Daoy (cell line): ENCODE measurements around the gene OAS1. TPM values are rescaled to one million over a fixed set of nuclear protein-coding genes. Genes with fewer than 3 reads are reported as not detected.
A peak's percentile ranks its signal among the peaks of the same experiment; 100 is the strongest.
"Not testable (repeated sequence)": the region's sequence is repeated elsewhere in the genome, so short reads cannot be mapped to it uniquely, and the experiment has no call there.

ENCODE experiments used
- DNase-seq: peaks from one replicate; pipeline ENCODE4 v3.0.0-alpha.2; 2015; ENCODE audit warnings: low read depth
- total RNA-seq: library from RNA; depleted of rRNA; stranded (reverse); fragments of >200 nt; shearing (Covaris generic); gene quantifications from 2 replicates; pipeline ENCODE4 v1.2.3, GENCODE V29; 2014

OAS1 gene
- total RNA-seq, 1 experiment from 2014 or later, result 5.1 TPM

DNA sequence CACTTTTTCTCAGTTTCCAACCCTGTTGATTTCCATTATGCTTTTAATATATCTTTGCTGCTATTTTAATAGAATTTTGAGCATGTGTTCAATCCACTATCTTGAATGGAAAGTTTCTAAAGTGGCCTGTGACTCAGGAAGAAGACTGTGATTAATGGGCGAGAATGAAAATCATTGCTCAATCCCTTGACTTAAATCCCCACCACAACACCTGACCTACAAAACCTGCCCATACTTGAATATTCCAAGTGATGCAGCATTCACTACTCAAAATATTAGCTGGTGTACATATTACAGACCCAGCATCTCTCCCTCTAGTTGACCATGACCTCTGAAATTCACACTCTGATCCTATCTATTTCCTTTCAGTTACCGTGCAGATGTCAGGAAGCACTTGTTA is 30.2 kb downstream of the OAS1 start:
- DNase-seq, result no peak

DNA sequence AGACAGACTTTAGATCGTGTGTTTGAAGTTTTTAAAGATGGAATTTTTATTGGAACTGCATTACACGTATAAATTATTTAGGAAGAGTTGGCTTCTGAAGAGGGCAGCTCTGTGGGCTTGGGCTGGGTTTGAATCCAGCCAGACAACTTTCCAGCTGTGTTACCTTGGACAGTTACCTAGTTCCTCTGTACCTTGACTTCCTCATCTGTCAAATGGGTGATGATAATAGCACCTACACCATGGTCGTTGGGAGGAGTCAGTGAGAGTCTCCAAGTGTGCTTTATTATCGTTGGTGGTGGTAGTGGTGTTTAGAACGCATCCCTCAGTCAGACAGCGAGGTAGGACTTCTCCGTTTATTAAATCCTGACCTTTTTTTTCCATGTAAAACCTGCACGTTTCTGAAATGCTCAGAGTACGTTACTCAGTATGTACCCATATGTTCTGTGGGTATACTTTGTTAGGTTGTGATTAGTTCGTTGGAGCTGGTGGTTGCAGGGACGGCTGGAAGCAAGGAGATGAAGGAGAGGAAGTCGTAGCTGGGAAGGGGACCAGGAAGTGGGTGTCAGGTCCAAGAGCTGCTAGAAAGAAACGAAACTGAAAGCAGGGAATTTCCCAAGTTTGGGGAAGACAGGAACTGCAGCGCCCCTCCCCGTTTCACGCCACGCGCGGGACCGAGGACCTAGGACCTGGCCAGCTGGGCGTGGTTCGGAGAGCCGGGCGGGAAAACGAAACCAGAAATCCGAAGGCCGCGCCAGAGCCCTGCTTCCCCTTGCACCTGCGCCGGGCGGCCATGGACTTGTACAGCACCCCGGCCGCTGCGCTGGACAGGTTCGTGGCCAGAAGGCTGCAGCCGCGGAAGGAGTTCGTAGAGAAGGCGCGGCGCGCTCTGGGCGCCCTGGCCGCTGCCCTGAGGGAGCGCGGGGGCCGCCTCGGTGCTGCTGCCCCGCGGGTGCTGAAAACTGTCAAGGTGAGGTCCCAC is 31.3 kb downstream of the OAS1 start, which contains the start of gene OAS3:
OAS3 (plus strand) TSS at position 734 of the 979 bp plus-strand sequence; CDS start at position 791, 57 bp downstream.
- DNase-seq, result peak; percentile 95

DNA sequence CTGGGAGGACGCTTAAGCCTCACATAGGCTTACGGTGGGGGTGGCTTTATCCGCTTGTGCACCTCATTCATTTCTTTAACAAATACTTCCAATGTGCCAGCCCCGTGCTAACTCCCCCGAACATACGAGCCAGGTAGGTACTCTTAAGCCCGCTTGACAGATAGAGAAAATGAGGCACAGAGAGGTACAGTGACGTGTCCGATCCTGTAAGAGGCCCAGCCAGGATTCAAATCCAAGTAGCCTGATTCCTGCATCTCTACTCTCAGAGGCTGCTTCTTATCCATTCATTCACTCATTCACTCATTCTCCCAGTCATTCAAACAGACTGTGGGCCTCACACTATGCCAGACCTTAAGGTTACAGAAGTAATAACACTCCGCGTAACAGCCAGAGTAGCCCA is 32.0 kb downstream of the OAS1 start:
- no peak for DNase-seq

DNA sequence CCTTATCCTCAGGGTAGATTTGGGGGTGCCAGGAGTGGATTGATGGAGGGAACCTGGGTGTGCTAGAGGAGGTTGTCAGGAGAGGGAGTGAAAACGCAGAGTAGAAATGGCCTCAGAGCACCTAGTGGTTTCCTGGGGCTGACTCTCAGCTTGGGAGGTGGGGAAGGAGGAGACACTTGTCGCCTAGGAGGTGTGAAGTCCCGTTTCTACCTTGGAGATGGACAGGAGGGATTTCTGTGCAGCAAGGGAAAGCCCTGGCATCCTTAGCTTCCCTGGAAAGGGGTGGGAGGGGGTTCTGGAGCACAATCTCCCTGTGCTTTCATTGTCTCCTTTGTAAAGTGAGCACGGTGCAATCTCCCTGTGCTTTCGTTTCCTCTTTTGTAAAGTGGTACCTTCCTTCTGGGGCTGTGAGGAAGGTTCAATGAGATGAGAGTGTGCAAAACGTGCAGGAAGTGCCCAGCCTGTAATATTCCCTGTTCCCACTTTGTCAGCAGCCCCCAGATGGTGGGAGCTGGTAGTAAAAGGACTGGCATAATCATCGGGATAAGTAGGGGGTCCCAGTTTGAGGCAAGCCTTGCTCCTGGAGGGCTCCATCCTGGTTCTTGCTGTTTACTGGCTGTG is 33.1 kb downstream of the OAS1 start:
- DNase-seq, result no peak

DNA sequence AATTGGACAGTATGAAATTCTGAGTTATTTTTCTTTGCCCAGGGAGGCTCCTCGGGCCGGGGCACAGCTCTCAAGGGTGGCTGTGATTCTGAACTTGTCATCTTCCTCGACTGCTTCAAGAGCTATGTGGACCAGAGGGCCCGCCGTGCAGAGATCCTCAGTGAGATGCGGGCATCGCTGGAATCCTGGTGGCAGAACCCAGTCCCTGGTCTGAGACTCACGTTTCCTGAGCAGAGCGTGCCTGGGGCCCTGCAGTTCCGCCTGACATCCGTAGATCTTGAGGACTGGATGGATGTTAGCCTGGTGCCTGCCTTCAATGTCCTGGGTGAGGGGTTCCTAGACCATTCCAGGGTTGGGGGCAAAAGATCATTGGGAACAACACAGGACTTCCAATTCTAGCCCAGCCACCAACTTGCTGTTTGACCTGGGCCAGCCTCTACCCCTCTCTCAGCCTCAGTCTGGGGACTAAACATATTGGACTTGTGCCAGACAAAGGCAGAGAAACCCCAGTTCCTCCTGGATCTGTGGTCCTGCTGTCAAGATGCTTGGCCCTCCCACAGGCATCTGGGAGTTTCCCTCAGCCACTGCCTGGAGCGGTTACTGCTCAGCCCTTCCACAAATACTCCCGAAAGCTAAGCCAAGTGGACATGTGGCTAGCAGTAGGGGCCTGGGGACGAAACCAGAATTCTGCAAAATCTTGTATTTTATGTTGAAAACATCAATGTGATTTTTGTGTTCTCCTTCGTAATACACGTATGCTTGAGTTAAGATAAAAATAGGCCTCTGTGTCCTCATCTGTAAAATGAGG is 35.0 kb downstream of the OAS1 start:
- DNase-seq, result no peak

DNA sequence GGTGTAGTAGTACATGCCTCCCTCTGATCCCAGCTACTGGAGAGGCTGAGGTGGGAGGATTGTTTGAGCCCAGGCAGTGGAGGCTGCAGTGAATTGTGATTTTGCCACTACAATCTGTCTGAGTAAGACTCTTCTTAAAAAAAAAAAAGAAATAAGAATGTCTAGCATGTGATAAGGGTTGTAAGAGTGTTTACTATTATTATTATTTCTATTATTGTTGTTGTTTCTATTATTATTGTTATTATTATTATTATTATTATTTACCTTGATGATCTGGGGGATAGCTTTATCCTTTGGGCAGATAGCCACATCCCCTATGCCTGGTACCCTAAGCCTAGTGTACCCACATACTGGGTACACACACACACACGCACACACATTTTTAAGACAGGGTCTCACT is 35.8 kb downstream of the OAS1 start:
- no peak for DNase-seq

DNA sequence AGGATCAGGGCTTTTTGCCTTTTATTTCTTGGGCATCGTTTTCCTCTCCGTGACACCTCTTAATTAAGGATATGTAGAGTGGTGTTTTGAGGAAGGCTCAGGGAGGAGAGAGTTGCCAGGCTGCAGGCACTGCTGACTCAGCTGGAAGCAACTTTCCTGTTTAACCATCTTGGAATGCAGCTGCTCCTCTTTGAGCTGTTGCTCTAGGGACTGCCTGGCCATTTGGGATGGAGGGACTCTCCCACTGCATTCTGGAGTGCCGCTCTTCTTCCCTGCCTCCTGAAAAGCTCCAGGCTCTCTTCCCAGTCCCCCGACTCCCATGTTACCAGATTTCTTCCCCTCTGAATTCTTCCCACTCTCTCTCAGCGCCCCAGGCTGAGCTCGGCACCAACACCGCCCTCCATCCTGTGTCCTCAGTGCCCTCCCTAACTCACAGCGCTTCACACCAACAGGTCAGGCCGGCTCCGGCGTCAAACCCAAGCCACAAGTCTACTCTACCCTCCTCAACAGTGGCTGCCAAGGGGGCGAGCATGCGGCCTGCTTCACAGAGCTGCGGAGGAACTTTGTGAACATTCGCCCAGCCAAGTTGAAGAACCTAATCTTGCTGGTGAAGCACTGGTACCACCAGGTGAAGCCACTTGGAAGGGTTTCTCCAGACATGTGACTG is 37.4 kb downstream of the OAS1 start:
- DNase-seq, result no peak

DNA sequence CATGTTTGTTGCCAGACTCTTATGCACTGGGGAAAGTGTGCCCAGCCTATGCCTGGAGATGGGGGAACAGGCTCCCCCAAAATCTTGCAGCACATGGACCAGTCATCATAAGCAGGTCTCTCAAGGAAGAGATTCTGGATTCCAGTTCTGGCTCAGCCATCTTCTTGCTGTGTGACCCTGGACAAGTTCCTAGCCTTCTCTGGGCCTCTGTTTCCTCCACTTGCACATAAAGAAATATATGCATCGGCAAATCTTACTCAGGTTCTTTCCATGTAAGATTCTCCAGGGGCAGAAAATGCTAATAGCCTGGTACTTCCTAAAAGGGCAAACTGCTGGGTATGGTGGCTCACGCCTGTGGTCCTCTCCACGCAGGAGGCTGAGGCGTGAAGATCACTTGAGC is 38.8 kb downstream of the OAS1 start:
- no peak for DNase-seq

DNA sequence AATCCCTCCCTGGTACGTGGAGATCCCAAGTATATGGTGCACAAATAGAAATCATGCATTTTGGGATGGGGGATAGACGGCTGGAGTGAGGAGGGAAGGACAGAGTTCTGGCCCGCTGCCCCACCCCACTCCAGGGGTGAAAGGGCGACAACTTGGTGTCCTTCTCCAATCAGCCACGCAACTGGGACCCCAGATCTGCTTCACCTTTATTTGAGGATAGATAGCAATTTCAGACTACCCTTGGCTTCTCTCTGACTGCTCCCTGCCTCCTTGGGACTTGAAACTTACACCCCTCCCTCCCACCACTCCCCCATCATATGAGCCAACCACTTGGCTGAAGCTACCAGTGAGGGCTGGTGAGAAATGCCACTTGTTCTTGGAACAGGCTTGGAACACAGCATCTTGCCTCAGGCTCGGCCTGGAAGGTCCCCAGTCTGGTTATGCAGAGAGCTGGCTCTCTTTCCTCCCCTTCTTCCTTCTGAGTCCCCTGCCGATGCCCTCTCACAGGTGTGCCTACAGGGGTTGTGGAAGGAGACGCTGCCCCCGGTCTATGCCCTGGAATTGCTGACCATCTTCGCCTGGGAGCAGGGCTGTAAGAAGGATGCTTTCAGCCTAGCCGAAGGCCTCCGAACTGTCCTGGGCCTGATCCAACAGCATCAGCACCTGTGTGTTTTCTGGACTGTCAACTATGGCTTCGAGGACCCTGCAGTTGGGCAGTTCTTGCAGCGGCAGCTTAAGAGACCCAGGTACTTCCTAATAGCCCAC is 39.7 kb downstream of the OAS1 start:
- DNase-seq, result no peak

DNA sequence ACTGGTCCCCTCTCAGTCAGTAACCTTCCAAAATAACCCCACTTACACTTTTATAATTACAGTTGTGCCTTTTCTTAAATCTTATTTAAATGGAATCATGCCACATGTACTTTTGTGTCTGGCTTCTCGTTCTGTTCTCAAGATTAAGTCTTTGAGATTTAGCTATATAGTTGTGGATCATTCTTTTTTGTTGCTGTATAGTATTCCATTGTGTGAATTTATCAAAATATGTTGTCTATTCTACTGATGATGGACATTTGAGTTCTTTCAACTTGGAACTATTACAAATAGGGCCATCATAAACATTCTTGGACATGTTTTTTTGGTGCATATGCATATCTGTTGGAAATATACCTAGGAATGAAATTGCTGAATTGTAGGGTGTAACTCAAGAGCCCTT is 40.6 kb downstream of the OAS1 start:
- no peak for DNase-seq

DNA sequence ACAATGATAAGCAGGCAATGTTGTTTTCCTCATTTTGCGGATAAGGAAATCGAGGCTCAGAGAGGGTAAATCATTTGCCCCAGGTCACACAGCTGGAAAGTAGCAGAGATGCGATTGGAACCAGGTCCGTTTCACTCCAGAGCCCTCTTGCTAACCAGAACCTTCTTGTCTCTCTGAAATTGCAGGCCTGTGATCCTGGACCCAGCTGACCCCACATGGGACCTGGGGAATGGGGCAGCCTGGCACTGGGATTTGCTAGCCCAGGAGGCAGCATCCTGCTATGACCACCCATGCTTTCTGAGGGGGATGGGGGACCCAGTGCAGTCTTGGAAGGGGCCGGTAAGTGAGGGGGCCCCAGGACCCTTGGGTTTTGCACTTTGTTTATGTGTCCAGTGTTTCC is 41.0 kb downstream of the OAS1 start:
- DNase-seq, result no peak

DNA sequence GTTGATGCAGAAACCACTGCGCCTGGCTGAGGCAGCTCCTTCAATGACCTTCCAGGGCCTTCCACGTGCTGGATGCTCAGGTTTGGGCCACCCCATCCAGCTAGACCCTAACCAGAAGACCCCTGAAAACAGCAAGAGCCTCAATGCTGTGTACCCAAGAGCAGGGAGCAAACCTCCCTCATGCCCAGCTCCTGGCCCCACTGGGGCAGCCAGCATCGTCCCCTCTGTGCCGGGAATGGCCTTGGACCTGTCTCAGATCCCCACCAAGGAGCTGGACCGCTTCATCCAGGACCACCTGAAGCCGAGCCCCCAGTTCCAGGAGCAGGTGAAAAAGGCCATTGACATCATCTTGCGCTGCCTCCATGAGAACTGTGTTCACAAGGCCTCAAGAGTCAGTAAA is 42.0 kb downstream of the OAS1 start:
- DNase-seq, result no peak

DNA sequence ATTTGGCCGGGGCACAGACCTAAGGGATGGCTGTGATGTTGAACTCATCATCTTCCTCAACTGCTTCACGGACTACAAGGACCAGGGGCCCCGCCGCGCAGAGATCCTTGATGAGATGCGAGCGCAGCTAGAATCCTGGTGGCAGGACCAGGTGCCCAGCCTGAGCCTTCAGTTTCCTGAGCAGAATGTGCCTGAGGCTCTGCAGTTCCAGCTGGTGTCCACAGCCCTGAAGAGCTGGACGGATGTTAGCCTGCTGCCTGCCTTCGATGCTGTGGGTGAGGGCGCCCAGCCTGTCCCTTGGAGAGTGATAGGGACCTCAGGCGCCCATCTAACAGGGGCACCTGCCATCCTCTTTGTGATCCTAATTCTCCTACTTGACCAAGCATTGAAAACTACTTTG is 43.9 kb downstream of the OAS1 start:
- DNase-seq, result no peak

DNA sequence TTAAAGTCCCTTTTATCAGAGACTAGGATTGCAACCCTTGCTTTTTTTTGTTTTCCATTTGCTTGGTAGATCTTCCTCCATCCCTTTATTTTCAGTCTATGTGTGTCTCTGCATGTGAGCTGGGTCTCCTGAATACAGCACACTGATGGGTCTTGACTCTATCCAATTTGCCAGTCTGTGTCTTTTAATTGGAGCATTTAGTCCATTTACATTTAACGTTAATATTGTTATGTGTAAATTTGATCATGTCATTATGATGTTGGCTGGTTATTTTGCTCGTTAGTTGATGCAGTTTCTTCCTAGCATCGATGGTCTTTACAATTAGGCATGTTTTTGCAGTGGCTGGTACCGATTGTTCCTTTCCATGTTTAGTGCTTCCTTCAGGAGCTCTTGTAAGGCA is 50.4 kb downstream of the OAS1 start:
- not testable (repeated sequence) for DNase-seq

DNA sequence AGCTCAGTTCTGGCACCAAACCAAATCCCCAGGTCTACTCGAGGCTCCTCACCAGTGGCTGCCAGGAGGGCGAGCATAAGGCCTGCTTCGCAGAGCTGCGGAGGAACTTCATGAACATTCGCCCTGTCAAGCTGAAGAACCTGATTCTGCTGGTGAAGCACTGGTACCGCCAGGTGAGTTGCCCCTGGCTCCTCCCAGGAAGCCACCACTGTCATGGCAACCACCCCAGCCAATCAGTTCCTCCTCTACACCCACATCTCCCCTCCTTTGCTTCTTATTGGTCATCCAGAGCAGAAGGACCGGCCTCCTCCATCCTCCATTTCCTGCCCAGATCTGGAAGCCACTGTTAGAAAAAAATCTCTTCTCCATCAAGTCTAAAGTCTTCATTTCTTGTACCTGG is 54.3 kb downstream of the OAS1 start:
- no peak for DNase-seq

DNA sequence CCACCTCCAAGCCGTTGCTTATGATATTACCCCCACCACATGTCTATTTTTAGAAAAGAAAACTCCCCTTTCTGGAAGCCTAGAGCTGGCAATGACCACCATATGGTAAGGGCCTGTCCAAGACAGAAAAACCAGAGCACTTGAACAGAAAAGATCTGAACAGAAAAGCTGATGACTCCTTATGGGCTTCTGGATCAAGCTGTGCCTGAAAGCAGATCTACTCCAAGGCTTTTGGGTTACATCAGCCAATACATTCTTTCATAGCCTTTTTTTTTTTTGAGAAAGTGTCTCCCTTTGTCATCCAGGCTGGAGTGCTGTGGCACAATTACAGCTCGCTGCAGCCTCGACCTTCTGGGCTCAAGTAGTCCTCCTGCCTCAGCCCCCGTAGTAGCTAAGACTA is 54.8 kb downstream of the OAS1 start:
- no peak for DNase-seq

DNA sequence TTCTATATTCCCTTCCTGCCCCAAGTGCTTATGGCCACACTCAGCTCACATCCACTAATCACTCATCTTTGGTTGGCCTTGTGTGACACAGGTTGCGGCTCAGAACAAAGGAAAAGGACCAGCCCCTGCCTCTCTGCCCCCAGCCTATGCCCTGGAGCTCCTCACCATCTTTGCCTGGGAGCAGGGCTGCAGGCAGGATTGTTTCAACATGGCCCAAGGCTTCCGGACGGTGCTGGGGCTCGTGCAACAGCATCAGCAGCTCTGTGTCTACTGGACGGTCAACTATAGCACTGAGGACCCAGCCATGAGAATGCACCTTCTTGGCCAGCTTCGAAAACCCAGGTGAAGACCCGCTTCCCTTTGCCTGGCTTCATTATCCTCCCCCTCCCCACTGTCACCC is 55.8 kb downstream of the OAS1 start:
- DNase-seq, result no peak

DNA sequence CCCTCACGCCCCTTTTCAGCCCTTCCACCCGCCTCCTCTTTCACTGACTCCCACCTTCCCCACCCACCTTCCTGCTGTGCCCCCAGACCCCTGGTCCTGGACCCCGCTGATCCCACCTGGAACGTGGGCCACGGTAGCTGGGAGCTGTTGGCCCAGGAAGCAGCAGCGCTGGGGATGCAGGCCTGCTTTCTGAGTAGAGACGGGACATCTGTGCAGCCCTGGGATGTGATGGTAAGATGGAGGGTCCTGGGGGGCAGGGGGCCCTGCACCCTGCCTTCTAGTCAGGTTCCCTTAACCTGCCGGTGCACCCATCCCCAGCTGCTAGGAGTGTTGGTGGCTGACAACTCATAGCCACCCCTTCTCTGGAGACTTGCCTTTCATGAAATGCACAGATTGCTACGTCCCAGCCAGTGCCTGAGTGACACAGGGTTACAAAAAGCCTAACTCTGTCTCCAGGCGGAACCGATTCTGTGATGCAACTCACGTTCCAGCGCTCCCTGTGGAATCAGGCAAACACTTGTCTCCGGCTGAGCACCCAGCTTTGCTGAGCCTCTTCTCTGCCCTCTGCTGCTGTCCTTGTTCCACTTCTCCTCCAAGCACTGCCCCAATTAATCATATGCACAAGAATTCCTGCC is 56.6 kb downstream of the OAS1 start:
- no peak for DNase-seq

DNA sequence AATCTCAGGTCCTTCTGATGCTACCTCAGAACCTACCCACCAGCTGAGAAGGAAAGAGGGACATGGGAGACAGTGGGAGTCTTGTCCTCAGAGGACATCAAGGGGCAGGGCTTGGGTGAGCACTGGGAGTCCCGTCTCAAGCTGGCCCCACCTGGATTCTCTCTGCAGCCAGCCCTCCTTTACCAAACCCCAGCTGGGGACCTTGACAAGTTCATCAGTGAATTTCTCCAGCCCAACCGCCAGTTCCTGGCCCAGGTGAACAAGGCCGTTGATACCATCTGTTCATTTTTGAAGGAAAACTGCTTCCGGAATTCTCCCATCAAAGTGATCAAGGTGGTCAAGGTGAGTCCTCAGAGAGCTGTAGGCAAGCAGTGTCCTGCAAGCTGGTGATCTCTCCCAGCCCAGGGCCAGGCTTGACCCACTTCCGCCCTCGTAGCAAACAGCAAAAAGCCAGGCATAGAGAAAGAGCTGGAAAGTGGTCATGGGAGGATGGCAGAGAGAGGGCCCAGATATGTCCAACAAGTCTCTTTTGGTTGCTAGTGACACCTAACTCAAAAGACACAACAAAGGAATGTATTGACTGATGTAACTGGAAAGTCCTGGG is 57.4 kb downstream of the OAS1 start:
- no peak for DNase-seq

DNA sequence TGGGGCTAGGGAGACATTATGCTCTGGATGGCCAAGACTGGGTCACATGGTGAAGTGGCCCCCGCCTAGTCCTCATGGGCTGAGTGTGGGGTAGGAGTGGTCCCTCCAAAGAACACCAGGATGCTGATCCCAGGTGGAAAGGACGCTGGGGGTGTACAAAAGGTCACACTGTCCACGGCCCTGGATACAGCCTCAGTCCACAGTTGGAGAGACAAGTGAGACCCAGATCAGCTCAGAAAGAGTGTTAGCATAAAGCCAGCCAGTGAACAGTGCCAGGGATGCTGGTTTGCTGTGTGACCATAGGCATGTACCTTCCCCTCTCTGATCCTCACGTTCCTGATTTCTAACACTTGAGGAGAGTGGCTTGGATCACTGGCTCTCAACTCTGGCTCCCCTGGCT is 58.2 kb downstream of the OAS1 start:
- DNase-seq, result no peak
